Activated CD8-positive, alpha-beta memory T cell treated with anti-CD3 and anti-CD28 coated beads, Interleukin-2, amount 10 ng/mL, durations not matched to agents 7 days and 5 days (primary cell): ENCODE data around the gene NPW. TPM values are rescaled to one million over a fixed set of nuclear protein-coding genes. Genes with fewer than 3 reads are reported as not detected.

ENCODE experiments used
- ATAC-seq: fragments of 150-1000 bp; cut with Tn5 transposase; one replicate; pipeline ENCODE4 v1.10.0; 2021; ENCODE audit warnings: moderate library complexity
- CTCF ChIA-PET: fragments of 350-600 bp; sonication (Branson Sonifier 250); formaldehyde crosslinking; loops from one replicate; lab custom pipeline; 2021; ENCODE audit warnings: antibody characterized with exemption; lab: Charles Lee
- DNase-seq: peaks from one replicate; pipeline ENCODE4 v3.0.0-alpha.2; 2020
- H3K27ac Mint-ChIP-seq: one replicate; pipeline ENCODE4 v1.8.0; 2021; ENCODE audit warnings: mild to moderate bottlenecking, mixed read lengths
- H3K27me3 Mint-ChIP-seq: one replicate; pipeline ENCODE4 v1.8.0; 2021; ENCODE audit warnings: mixed read lengths
- H3K36me3 Mint-ChIP-seq: one replicate; pipeline ENCODE4 v1.8.0; 2021; ENCODE audit warnings: mild to moderate bottlenecking, mixed read lengths
- H3K4me1 Mint-ChIP-seq: one replicate; pipeline ENCODE4 v1.8.0; 2021; ENCODE audit warnings: mixed read lengths
- H3K4me3 Mint-ChIP-seq: one replicate; pipeline ENCODE4 v1.8.0; 2021; ENCODE audit warnings: mild to moderate bottlenecking, moderate library complexity, mixed read lengths
- H3K9me3 Mint-ChIP-seq: one replicate; pipeline ENCODE4 v1.8.0; 2022; ENCODE audit warnings: low read depth, mixed read lengths
- total RNA-seq, 2 experiments: library from RNA; stranded (reverse); gene quantifications; one replicate each; pipeline ENCODE4 v1.2.3, GENCODE V29; 2021

Gene NPW
- total RNA-seq, 2 experiments from 2014 or later, result 1.1 to 6.3 TPM

DNA sequence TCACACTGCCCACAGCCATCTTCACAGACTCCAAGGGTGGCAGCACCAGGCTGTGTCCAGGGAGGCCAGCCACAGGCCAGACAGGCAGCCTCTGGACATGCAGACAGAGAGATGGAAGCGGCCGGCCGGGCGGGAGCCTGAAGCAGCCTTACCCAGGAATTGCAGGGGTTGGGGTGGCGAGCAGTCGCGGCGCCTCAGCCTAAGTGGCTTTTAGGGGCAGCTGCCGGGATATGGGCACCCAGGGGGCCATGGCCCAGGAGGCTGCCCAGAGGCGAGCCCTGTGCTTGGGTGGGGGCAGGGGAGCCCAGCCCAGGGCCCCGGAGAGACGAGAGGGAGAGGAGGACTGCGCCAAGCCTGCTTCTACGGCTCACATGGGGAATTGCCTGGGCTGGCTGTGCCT is 5.7 kb downstream of the NPW start:
- H3K9me3 Mint-ChIP-seq, result no peaks in the 10 kb centered on the region
- CTCF ChIA-PET, result interaction anchor here (1.1 to 7.6 kb wide), 5 partner anchors 9 to 129 kb away, joined by 5 to 118 read pairs (median 7); partner anchors contain the start of genes NTHL1, TRAF7 and TSC2
- H3K27ac Mint-ChIP-seq, result no peak overlapping the region
- no peak overlapping the region for H3K4me3 Mint-ChIP-seq
- DNase-seq, result no peak
- no peak for ATAC-seq
- H3K27me3 Mint-ChIP-seq, result peaks cover 40% of the 10 kb centered on the region
- H3K36me3 Mint-ChIP-seq, result no peaks in the 10 kb centered on the region
- peaks cover 17% of the 10 kb centered on the region for H3K4me1 Mint-ChIP-seq

DNA sequence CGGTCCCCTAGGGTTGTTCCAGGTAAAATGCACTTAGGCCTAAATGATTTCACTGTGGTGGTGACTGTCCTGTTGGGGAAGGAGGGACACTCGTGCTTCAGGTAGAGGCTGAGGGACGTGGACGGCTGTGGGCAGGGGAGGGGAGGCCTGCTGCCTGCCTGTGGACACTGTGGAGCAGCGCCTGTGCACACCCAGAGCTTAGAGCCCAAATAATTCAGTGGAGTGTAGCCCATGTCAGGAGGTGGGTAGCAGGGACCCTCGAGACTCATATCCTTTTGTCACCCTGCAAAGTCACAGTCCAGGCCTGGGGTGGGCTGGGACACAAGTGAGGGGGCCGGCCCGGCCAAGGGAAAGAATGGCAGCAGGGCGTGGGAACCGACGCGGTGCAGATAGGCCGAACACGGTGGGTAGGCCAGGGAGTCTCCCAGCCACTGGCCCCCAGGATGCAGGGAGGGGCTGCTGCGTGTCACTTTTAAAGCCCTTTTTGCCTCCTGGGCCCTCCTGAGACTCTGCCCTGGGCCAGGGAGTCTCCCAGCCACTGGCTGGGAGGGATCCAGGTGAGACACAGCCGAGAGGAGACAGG is 6.4 kb downstream of the NPW start:
- H3K4me1 Mint-ChIP-seq, result peaks cover 17% of the 10 kb centered on the region
- DNase-seq (no peak), ATAC-seq (no peak)
- no peaks in the 10 kb centered on the region for H3K36me3 Mint-ChIP-seq
- H3K9me3 Mint-ChIP-seq, result no peaks in the 10 kb centered on the region
- CTCF ChIA-PET, result interaction anchor here (1.1 to 7.6 kb wide), 5 partner anchors 10 to 128 kb away, joined by 5 to 118 read pairs (median 7); partner anchors contain the start of genes NTHL1, TRAF7 and TSC2
- no peak overlapping the region for H3K4me3 Mint-ChIP-seq
- H3K27me3 Mint-ChIP-seq, result peaks cover 35% of the 10 kb centered on the region
- no peak overlapping the region for H3K27ac Mint-ChIP-seq

- Mint-ChIP-seq H3K4me3 (peak within 1 kb of the TSS; percentile 51), H3K27me3 (peaks cover 29% of the 10 kb centered on the region), H3K36me3 (no peaks in the 10 kb centered on the region), H3K27ac (no peak within 1 kb of the TSS), H3K9me3 (no peaks in the 10 kb centered on the region), H3K4me1 (peaks cover 17% of the 10 kb centered on the region)
- CTCF ChIA-PET, result interaction anchor here (1.9 to 4.6 kb wide), 3 partner anchors 21 to 128 kb away, joined by 5 to 28 read pairs (median 17); partner anchors contain the start of genes NTHL1, TRAF7 and TSC2
- ATAC-seq (peak; percentile 25), DNase-seq (no peak)
Observed at GRCh38 chr16:2026461-2027023, 7.0 kb downstream of the NPW start, which contains the start of gene NHERF2. TSS of gene NHERF2 (plus strand) at chr16:2026902. CDS start at chr16:2027006, 104 bp downstream.

GRCh38 chr16:2027024-2028010 is 7.7 kb downstream of the NPW start:
- no peak overlapping the region for H3K27ac Mint-ChIP-seq
- H3K4me3 Mint-ChIP-seq, result peak overlapping the region; percentile 51
- H3K27me3 Mint-ChIP-seq, result peaks cover 27% of the 10 kb centered on the region
- no peaks in the 10 kb centered on the region for H3K9me3 Mint-ChIP-seq
- H3K36me3 Mint-ChIP-seq, result no peaks in the 10 kb centered on the region
- peaks cover 17% of the 10 kb centered on the region for H3K4me1 Mint-ChIP-seq
- DNase-seq (no peak), ATAC-seq (peak; percentile 10)
- CTCF ChIA-PET, result interaction anchor here (0.6 to 3.3 kb wide), 5 partner anchors 11 to 120 kb away, joined by 3 to 17 read pairs (median 3); no protein-coding TSS in a partner anchor

DNA sequence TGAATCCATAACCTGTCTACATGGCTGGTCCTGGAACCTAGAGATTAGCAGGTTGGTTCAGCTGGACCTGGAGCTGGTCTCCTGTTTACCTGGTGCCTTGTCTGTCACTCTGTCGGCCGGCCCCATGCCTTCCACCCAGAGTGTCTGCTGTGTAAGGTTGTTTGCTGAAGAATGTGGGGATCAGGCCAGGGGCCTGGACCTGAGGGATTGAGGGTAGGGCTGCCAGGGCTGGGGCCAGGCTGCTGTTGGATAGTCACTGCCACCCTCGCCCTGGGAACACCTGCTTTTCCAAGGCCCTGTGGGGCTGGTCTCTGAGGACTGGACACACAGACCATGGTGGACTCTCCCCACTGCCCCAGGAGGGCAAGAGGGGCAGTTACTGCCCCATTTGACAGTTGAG is 8.6 kb downstream of the NPW start:
- Mint-ChIP-seq H3K4me3 (no peak overlapping the region), H3K36me3 (no peaks in the 10 kb centered on the region), H3K27me3 (peaks cover 22% of the 10 kb centered on the region), H3K27ac (no peak overlapping the region), H3K4me1 (peaks cover 10% of the 10 kb centered on the region), H3K9me3 (no peaks in the 10 kb centered on the region)
- DNase-seq (no peak), ATAC-seq (no peak)
- CTCF ChIA-PET, result interaction anchor here (0.9 to 3.3 kb wide), 4 partner anchors 11 to 113 kb away, joined by 3 to 17 read pairs (median 4); no protein-coding TSS in a partner anchor

GRCh38 chr16:2028620-2029220 is 9.1 kb downstream of the NPW start:
- no peaks in the 10 kb centered on the region for H3K36me3 Mint-ChIP-seq
- H3K27me3 Mint-ChIP-seq, result peaks cover 22% of the 10 kb centered on the region
- H3K9me3 Mint-ChIP-seq, result no peaks in the 10 kb centered on the region
- no peak overlapping the region for H3K27ac Mint-ChIP-seq
- CTCF ChIA-PET, result interaction anchor here (0.9 to 3.3 kb wide), 2 partner anchors 25 to 112 kb away, joined by 3 to 17 read pairs; no protein-coding TSS in a partner anchor
- H3K4me3 Mint-ChIP-seq, result no peak overlapping the region
- H3K4me1 Mint-ChIP-seq, result peaks cover 8% of the 10 kb centered on the region
- no peak for DNase-seq
- ATAC-seq, result no peak

DNA sequence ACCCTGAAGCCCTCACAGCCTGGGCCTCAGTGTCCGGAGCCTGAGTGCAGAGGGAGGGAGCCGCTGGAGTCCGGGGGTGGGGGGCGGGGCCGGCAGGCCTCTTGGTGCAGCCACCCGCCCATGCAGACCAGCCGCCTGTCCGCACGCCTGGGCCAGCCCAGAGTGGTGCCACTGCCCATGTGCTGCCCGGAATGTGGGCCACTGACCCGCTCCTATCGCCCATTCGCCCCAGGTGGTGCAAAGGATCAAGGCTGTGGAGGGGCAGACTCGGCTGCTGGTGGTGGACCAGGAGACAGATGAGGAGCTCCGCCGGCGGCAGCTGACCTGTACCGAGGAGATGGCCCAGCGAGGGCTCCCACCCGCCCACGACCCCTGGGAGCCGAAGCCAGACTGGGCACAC is 9.8 kb downstream of the NPW start:
- Mint-ChIP-seq H3K27ac (no peak overlapping the region), H3K9me3 (no peaks in the 10 kb centered on the region), H3K4me1 (peaks cover 5% of the 10 kb centered on the region), H3K36me3 (no peaks in the 10 kb centered on the region), H3K27me3 (peaks cover 22% of the 10 kb centered on the region), H3K4me3 (no peak overlapping the region)
- DNase-seq (no peak), ATAC-seq (no peak)
- CTCF ChIA-PET, result interaction anchor here (3.3 kb wide), 1 partner anchor 112 kb away, joined by 17 read pairs; no protein-coding TSS in a partner anchor

- no peak overlapping the region for H3K4me3 Mint-ChIP-seq
- H3K27ac Mint-ChIP-seq, result no peak overlapping the region
- peaks cover 22% of the 10 kb centered on the region for H3K27me3 Mint-ChIP-seq
- no peaks in the 10 kb centered on the region for H3K36me3 Mint-ChIP-seq
- CTCF ChIA-PET, result interaction anchor here (3.3 kb wide), 1 partner anchor 111 kb away, joined by 17 read pairs; no protein-coding TSS in a partner anchor
- DNase-seq, result no peak
- ATAC-seq, result no peak
- H3K9me3 Mint-ChIP-seq, result no peaks in the 10 kb centered on the region
- H3K4me1 Mint-ChIP-seq, result peaks cover 4% of the 10 kb centered on the region
Observed at GRCh38 chr16:2030036-2030435, 10.5 kb downstream of the NPW start.

GRCh38 chr16:2031081-2031577 is 11.5 kb downstream of the NPW start:
- Mint-ChIP-seq H3K27me3 (peaks cover 15% of the 10 kb centered on the region), H3K36me3 (no peaks in the 10 kb centered on the region), H3K4me3 (no peak overlapping the region), H3K4me1 (peaks cover 4% of the 10 kb centered on the region), H3K9me3 (no peaks in the 10 kb centered on the region), H3K27ac (no peak overlapping the region)
- ATAC-seq (no peak), DNase-seq (no peak)
- CTCF ChIA-PET, result interaction anchor here (0.7 to 1.1 kb wide), 2 partner anchors 10 to 40 kb away, joined by 4 to 5 read pairs; no protein-coding TSS in a partner anchor

DNA sequence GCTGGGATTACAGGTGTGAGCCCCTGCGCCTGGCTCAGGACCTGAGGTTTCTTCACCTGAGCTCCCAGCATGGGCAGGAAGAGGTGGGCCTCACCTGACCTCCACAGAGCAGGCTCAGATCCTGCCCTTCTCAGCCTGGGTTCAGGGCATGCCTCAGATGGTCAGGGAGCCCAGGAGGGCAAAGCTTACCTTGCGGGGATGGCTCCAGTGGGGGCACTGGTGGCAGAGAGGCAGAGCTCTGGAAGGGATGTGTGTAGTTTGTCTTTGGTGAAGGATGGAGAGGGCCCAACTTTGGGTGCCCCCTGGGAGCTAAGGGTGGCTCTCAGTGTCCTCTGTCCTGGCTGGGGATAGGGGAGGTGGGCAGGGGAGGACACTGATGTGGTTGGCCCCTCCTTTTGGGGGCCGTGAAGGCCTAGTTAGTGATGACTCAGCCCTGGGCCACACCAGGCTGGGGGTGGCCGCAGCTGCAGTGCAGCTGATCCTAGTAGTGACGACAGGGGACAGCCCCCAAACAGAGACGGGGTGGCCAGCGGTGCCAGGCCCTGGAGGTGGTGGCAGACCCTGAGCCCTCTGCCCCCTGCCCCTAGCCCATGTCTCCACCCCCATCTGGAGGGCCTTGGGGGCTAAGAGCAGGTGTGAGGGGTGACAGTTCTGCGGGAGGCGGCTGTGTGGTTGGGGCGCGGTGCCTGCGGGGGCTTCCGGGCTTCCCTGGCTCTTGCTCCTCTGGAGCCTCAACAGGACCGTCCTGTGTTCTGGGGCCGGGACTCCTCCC is 12.9 kb downstream of the NPW start:
- DNase-seq, result no peak
- Mint-ChIP-seq H3K36me3 (no peaks in the 10 kb centered on the region), H3K27ac (no peak overlapping the region), H3K4me1 (peaks cover 3% of the 10 kb centered on the region), H3K4me3 (no peak overlapping the region), H3K9me3 (no peaks in the 10 kb centered on the region), H3K27me3 (peaks cover 13% of the 10 kb centered on the region)
- CTCF ChIA-PET, result interaction anchor here (1.2 kb wide), 2 partner anchors 10 to 108 kb away, joined by 3 to 5 read pairs; no protein-coding TSS in a partner anchor
- no peak for ATAC-seq

- DNase-seq (no peak), ATAC-seq (peak; percentile 30)
- no peaks in the 10 kb centered on the region for H3K9me3 Mint-ChIP-seq
- H3K36me3 Mint-ChIP-seq, result no peaks in the 10 kb centered on the region
- H3K27ac Mint-ChIP-seq, result no peak overlapping the region
- H3K4me1 Mint-ChIP-seq, result no peaks in the 10 kb centered on the region
- no peak overlapping the region for H3K4me3 Mint-ChIP-seq
- CTCF ChIA-PET, result interaction anchor here (1.2 kb wide), 1 partner anchor 107 kb away, joined by 5 read pairs; no protein-coding TSS in a partner anchor
- H3K27me3 Mint-ChIP-seq, result peaks cover 5% of the 10 kb centered on the region
Observed at GRCh38 chr16:2033057-2033908, 13.7 kb downstream of the NPW start.
